Fibroblast of villous mesenchyme (primary cell): ENCODE results near the gene WDFY3. TPM values are rescaled to one million over a fixed set of nuclear protein-coding genes. Genes with fewer than 3 reads are reported as not detected.

ENCODE experiments used
- DNase-seq: peaks from one replicate; pipeline ENCODE4 v3.0.0-alpha.2; 2010; ENCODE audit warnings: low read depth
- H3K4me3 ChIP-seq: 2 replicates; pipeline ENCODE4 v1.5.1; 2011; ENCODE audit warnings: low read depth, mild to moderate bottlenecking, low read length
- CTCF ChIP-seq: IDR thresholded peaks from 2 replicates; pipeline ENCODE4 v1.5.1; 2012; ENCODE audit warnings: low read depth, mild to moderate bottlenecking, low read length; ENCODE audit not compliant: insufficient read depth
- total RNA-seq: library from RNA; depleted of rRNA; stranded (reverse); fragments of >200 nt; gene quantifications from 2 replicates; pipeline ENCODE4 v1.2.3, GENCODE V29; 2012

The WDFY3 gene
- total RNA-seq, 1 donor, result 98.0 TPM

GRCh38 chr4:84681486-84682274 is 284.8 kb downstream of the WDFY3 start:
- DNase-seq, result peak; percentile 77
- TF ChIP-seq CTCF, result peak; percentile 21

GRCh38 chr4:84680956-84681355 is 285.5 kb downstream of the WDFY3 start:
- DNase-seq, result no peak
- TF ChIP-seq CTCF, result no peak
- H3K4me3 ChIP-seq, result no peak overlapping the region

More at GRCh38 chr4:84681486-84682274, 284.8 kb downstream of the WDFY3 start:
- H3K4me3 ChIP-seq, result no peak overlapping the region

- no peak for DNase-seq
Observed at GRCh38 chr4:84678976-84679744, 287.3 kb downstream of the WDFY3 start.

GRCh38 chr4:84677995-84678394 is 288.5 kb downstream of the WDFY3 start:
- DNase-seq, result no peak
- H3K4me3 ChIP-seq, result no peak overlapping the region
- no peak for TF ChIP-seq CTCF

More at GRCh38 chr4:84678976-84679744, 287.3 kb downstream of the WDFY3 start:
- TF ChIP-seq CTCF, result no peak
- H3K4me3 ChIP-seq, result no peak overlapping the region

- DNase-seq, result no peak
- no peak for TF ChIP-seq CTCF
- H3K4me3 ChIP-seq, result no peak overlapping the region
Observed at GRCh38 chr4:84677093-84677492, 289.4 kb downstream of the WDFY3 start.

- TF ChIP-seq CTCF, result no peak
- H3K4me3 ChIP-seq, result no peak overlapping the region
- DNase-seq, result peak; percentile 81
Observed at GRCh38 chr4:84673475-84674240, 292.8 kb downstream of the WDFY3 start.
